ENCODE data around the gene FBLN1. TPM values are rescaled to one million over a fixed set of nuclear protein-coding genes. Genes with fewer than 3 reads are reported as not detected.

The FBLN1 gene
- polyA plus RNA-seq, 1 donor = 135 TPM

DNA sequence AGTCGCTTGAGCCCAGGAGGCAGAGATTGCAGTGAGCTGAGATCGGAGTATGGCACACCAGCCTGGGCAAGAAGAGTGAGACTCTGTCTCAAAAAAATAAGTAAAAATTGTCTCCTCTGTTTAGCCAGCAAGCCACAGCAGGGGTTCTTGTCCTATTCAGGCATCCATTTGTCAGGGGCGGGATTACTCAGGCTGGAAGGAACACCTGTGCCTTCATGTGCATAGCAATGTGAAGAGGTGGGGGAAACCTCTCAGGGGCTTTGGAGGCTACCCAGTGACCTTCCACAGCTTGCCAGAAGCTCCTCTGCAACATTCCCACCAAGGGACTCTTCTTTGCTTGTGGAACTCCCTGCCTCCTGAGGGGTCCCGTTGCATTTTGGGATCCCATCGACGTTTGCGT is 63.3 kb downstream of the FBLN1 start:
- no peak for DNase-seq (ENCODE audit: low read depth)

DNA sequence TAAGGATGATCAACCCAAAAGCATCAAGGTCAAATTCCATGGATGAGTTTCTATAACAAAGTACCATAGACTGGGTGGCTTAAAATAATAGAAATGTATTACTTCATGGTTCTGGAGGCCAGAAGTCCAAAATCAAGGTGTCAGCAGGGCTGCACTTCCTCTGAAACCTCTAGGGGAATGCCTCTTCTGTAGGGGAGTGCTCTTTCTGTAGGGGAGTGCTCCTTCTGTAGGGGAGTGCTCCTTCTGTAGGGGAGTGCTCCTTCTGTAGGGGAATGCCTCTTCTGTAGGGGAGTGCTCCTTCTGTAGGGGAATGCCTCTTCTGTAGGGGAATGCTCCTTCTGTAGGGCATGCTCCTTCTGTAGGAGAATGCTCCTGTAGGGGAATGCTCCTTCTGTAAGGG is 65.5 kb downstream of the FBLN1 start:
- no peak for DNase-seq (ENCODE audit: low read depth)

DNA sequence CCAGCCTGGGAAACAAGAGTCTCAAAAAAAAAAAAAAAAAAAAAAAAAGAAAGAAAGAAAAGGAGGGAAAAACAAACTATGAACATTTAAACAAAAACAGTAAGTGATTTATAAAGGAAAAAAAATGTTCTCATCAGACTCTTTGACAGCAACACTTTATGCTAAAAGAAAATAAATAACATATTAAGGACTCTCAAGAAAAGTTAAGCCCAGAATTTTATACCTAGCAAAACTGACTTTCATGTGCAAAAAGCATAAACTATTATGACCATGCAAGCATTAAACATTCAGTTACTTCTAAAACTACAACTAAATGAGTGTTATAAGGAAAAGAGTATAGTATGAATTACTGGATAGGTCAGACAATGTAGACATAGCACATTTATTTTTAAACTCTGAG is 68.4 kb downstream of the FBLN1 start:
- no peak for DNase-seq (ENCODE audit: low read depth)

DNA sequence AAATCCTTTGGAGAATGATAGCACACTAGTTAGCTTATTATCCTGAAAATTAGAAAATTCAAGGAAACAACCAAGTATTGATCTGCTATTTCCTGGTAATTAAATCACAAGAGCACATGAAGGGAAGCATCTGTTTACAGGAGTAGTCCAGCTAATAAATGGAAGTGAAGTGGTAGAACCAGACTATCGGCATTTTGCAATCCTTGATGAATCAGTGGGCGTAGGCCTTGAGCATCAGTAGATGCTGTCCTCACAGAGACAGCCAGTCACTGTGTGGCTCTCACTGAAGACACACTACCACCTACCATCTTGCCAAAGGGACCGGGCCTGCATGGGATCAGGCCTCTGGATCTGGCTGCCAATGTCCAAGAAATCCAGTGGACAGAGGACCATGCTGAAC is 69.8 kb downstream of the FBLN1 start:
- DNase-seq (ENCODE audit: low read depth) = no peak

DNA sequence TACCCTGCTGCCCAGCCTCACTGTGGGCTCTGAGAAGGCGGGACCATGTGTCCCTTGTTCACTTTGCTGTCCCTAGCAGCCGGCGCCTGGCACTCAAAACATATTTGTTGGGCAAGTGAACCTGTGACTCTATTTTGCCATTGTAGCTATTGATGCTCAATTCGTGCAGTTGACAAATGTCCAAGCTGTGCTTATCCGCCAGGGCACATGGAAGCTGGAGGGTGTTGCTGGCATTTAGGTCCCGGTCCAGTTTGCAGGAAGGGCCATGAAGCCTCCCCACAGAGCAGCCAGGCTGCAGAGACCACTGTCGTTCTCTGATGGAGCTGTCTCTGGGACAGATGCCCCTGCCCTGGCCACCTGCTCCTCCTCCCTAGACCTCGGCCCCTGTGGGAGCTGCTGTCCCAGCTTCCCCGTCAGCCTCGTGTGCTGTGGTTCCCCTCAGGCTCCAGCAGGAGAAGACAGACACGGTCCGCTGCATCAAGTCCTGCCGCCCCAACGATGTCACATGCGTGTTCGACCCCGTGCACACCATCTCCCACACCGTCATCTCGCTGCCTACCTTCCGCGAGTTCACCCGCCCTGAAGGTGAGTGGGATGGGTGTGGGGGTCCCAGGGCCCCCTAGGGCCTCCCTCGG is 71.5 kb downstream of the FBLN1 start:
- DNase-seq (ENCODE audit: low read depth) = no peak

DNA sequence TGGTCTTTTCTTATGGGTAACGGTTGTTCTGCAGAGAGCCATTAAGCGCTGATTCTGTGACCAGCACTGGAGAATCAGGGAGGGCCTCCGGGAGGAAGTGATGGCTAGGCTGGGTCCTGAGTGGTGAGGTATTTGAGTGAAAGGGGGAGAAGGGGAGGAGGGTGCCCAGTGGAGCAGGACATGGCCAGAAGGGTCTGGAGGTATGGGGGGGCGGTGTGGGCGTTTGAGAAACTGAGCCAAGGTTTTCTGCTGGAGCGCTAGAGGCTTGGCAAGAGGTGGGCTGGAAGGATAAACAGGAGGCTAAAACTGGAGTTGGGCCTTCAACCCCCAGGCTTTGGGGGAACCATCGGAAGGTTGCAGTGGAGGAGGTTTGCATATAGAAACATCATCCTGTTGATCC is 72.5 kb downstream of the FBLN1 start:
- DNase-seq (ENCODE audit: low read depth) = no peak

DNA sequence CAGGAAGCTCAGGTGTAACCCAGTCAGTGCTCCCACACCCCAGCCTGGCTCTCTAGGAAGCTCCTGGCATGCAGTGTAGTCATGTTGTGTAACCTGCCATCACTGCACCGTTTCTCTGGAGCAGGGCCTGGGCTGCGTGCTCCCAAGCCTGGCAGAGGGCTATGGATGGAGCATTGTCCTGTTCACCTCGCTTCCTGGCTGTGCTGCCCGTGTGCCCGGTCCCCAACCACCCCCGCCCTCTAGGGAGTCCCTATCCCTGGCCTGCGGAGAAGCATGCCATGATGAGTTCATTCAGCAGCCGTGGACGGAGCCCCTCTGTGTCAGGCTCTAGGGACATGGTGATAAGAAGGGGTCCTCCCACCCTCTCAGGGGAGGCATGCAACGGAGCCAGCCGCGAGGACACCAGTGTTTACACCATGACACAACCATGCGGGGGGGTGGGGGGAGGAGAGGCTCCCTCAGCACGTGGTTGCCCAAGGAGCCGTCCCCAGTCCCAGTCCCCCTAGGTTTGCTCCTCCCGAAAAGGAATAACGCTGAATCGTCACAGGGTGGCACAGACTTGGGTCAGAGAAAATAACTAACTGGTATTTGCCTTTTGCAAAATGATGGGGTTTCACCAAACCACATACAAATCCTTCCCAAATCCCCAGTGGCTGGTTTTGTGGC is 73.1 kb downstream of the FBLN1 start:
- no peak for DNase-seq (ENCODE audit: low read depth)

DNA sequence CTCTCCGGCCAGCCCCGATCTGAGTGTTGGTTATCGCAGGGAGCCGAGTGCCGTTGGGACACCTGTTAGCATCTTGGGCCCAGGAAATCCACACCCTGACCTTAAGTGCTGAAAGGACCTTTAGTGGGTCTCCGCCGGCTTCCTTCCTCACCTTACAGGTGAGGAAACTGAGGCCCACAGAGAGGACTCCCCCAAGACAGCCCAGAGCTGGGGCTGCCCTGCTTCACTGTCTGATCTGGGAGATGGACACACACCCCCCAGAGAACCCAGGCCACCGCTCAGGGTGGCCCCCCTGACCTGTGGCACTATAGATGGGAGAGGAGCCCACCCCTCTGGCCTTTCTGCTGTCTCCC is 73.6 kb downstream of the FBLN1 start:
- DNase-seq (ENCODE audit: low read depth) = no peak

DNA sequence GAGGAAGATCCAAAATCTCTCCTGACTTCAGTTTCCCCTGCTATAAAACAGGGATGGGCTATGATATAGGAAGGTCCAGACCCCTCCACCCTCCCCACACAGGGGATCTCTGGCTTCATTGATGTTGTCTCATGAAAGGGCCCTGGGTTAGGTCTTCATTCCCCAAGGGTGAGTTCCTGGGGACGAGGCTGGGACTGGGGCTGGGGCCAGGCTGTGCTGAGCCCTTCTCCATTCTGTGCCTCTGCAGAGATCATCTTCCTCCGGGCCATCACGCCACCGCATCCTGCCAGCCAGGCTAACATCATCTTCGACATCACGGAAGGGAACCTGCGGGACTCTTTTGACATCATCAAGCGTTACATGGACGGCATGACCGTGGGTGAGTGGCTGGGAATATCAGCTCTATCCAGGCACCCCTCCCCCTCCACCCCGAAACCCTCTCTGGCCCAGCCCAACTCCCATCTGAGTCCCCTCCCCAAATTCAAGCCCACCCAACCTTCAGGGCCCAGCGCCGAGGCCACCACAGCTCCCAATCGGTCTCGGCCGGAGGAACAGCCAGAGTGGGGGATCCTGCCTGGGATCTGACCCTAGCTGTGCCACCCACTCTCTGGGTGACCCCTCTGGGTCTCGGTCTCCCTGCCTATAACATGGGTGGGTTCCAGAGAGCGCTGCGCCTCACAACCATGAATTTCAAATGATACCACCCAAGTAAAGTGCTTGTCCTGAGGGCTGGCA is 74.2 kb downstream of the FBLN1 start:
- DNase-seq (ENCODE audit: low read depth) = no peak

DNA sequence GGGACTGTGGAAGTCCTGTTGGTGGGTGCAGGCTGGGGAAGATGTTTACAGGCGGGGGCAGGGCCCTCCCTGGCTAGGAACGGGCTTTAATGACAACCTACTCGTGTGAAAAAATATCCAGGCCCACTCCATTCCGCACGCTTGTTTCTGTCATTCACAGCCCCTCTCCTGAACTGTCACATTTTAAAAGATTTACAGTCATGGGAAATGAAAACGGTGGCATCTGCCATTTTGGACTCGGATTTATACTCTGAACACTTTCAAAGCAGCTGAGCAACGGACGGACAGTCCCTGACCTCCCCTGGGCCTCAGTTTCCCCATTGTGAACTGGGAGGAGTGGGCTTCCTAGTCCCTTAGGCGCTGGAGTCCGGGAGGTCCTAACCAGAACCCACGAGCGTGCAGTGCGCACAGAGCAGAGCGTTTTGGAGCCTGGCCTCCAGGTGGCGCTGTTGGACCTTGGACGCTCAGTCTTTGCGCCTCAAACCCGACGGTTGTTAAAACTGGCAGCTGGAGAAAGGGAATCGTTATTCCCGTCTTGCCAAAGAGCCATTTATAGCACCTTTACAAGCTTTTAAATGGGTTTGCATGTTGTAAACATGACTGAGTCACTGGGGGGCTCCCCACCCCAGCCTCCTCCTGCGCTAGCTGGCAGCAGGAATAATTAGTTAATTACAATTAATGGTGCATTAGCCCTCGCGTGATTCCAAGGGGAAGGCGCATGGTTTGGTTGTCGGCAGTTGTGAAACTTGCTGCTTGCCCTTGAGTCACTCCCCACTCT is 75.3 kb downstream of the FBLN1 start:
- peak; percentile 45 for DNase-seq (ENCODE audit: low read depth)

DNA sequence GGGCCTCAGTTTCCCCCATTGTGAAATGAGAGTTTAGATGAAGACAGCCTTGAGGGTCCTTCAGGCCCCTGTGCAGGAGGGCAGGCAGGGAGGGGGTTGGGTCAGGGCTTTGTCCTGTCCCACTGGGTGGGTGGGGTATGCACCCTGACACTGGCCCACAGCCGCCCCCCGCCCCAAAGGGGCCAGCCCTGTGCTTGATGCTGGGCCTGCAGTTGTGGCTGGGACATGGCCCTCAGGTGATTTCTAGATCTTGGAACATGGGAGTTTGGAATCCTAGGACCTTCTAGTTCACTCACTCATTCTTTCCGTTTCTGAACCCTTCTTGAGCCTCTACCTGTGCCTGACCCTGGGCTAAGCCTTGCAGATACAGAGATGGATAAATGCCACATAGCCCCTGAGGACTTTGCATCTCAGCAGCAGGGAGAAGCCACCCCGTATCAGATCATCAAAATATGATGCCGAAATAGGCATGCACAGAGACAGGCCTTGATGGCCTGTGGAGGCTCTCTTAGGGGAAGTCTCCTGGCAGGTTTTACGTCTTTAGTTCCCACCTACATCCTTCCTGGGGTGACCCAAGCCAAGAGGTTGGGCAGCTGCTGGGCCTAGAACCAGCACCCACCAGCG is 76.0 kb downstream of the FBLN1 start:
- no peak for DNase-seq (ENCODE audit: low read depth)

DNA sequence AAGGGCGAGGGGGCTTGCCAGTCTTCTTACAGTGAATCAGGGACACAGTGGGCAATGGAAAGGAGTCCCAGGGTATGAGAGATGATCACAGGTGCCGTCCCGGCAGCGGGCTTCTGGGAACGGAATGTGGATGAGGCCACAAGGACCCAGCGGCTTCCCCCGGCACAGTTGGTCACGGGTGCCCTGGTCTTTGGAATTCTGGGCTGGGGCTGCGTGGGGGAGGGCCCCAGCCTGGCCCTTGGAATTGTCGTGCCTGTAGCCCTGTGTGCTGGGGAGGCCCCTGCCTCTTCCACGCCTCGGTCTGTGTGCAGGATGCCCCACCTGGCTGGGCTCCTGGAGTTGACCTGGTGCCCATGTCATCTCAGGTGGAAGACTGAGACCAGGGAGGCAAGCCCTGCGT is 76.6 kb downstream of the FBLN1 start:
- no peak for DNase-seq (ENCODE audit: low read depth)

DNA sequence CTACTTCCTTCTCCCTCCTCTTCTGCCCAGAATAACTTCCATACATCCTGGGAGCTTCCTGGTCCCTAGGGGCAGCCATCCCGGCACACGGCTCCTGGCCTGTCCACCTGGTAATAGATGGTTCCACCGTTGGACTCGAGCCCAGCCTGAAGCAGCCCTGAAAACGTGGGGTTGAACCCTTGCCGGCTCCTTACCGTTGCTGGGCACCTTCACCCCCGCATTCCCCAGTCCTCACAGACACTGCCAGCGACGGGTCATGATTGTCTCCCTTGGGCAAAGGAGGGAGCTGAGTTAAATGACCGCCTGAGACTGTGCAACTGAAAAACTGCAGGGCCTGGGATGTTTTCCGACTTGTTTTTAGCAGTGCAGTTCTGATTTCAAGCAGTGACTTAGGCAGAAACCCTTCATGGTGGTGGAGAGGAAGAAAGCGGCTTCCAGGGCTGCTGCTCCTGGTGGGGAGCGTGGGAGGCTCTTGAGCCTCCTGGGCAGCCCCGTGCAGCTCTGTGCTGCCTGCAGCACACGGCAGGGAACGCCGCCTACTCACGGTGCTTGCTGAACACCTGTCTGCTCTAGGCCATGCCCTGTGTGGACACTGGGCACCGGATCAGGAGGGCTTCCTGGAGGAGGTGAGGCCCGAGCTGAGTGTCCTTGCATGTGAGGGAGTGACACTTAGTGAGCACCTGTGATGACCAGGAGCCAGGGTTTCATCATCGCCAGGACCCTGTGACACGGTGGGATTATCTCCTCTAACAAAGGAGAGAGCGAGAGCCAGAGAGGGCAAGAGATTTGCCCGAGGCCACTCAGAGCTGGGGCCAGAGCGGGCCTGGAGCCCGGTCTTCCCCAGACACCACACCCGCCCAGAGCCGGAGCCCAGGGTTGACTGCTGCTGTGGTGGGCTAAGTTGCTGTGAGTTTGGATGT is 77.4 kb downstream of the FBLN1 start:
- DNase-seq (ENCODE audit: low read depth) = no peak

DNA sequence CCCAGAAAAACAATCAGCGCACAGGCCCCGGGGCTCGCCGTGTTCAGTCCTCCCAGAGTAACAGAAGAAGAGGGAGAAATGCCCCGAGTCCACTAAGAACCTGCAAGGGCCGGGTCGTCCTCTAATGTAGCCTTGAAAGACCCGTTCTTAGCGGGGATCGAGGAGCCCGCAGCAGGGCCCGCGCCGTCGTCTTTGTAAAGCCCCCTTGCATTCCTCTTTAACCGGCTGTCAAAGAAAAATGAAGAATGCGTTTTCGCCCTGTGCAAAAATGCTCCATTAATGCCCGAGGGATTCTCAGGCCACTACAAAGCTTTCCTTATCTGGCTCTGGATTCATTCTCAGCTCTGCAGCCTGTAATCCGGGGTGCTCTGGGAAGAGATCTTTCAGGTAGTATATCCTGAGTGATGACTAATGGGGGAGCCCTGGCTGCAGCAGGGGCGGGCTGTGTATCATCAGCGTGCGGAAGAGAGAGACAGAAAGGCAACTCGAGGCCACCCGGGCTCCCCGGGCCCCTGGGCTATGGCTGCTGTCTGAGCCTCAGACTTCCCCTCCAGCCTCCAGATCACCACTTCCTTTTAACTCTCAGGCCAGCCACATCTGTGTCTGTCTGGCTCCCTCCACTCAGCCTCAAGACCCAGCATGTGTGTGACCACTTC is 78.2 kb downstream of the FBLN1 start:
- DNase-seq (ENCODE audit: low read depth) = no peak

DNA sequence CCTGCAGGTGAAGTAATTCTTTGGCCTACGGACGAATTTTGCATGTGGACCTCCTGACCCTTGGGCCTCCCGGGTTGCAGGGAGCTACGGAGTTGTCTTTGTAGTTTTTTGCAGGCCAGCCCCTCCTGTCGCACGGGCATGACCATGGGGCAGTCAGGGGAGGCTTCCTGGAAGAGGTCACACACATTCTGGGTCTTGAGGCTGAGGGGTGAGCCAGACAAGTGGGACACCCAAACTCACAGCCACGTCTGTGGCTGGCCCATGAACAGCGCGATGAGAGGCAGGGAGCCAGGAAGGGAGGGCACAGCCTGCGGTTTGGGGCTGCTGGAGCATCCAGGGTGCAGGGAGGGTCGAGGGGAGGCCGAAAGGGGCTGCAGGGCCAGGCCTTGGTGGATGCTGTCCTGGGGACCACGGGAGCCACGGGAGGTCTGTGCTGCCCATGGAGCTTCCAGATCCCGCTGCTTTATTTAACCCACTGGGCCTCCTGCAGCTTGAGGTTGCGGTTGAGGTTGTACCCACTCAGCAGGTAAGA is 78.9 kb downstream of the FBLN1 start:
- no peak for DNase-seq (ENCODE audit: low read depth)

DNA sequence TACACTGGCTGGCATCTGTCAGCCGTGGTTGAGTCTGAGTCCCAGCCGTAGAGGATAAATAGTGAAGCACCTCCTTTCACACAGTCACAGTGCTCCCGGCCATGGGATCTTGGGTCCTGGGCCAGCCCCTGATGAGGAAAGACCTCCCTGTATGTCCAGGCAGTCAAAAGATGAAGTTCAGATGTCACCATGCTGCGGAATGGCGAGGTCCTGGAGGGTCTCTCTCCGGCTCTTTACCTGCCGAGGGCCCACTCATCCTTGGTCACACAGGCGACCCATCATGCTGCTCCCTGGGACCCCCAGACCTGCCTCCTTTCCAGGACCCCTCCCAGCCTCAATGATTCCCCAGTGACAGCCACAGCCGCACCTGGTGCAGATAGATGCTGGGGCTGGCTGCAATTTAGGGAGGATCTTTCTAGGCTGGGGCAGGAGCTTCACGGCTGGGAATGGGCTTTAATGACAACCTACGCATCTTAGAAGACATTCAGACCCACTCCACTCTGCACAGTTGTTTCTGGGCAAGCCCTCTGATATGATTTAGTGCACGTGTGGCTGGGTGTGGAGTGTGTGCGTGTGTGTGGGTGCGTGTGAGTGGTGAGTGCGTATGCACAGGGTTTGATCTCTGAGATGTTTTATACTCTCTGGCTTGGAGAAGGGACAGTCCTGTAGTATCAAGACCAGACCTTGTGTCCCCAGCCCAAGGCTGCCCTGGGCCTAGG is 79.7 kb downstream of the FBLN1 start:
- no peak for DNase-seq (ENCODE audit: low read depth)

DNA sequence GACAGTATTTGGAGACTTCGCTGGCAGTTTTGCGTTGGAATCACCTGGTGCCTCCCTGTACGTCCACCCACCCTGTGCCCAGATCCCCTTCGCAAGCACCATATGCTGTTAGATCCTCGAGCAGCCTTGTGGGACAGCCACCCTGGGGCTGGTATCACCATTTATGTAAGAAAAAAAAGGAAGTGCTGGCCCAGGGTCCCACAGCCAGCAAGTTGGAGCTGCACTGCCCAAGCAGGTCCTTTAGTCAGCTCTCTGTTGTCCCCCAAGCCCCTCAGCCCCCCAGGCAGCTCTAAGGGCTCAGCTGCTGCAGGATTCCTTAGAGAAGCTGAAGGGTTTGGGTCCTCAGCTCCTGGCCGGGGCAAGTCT is 80.3 kb downstream of the FBLN1 start:
- DNase-seq (ENCODE audit: low read depth) = no peak

DNA sequence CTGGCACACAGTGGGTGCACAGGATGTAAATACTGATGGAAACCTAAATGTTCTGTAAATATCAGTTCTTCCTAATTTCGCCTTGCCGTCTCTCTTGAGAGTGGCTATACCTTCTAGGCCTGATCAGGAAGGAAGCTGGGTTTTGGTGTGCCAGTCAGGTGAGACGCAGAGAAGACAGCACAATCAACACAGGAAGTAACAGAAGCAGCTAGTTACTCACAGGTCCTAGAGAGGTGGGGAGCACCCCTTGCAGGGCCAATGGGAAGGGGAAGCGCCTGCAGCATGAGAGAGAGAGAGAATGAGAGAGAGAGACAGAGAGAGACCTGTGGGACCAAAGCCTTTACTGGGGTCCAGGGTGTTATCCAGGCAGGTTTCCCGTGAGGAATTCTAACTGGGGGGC is 80.8 kb downstream of the FBLN1 start:
- DNase-seq (ENCODE audit: low read depth) = no peak

DNA sequence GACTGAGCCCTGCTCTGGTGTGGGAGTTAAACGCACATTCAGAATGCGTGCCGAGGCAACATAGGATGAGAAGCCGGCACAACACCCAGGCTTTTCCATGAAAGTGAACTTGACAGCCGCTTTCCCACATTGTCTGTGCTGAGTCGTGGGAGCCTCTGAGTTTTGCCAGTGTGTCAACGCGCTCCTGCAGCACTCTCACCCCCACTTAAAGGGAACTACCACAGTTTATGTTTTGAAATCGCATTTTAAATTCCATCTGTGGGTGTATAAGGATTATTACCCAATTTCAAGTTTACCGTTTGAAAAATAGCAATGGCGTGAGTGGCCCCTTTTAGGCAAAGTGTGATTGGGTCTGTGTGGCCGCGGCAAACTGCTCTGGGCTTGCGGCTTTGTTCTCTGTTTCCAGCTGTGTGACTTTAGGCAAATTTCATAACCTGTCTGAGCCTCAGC is 81.5 kb downstream of the FBLN1 start:
- DNase-seq (ENCODE audit: low read depth) = no peak
